LNCAP (cell line): ENCODE measurements around the gene RBM18.

ENCODE experiments used
- TF ChIP-seq, protein P1 (sequence below): fragments of 450-650 bp; IDR thresholded peaks from 2 replicates; pipeline ENCODE4 v1.5.1; 2017; ENCODE audit warnings: mild to moderate bottlenecking

RBM18 gene

DNA sequence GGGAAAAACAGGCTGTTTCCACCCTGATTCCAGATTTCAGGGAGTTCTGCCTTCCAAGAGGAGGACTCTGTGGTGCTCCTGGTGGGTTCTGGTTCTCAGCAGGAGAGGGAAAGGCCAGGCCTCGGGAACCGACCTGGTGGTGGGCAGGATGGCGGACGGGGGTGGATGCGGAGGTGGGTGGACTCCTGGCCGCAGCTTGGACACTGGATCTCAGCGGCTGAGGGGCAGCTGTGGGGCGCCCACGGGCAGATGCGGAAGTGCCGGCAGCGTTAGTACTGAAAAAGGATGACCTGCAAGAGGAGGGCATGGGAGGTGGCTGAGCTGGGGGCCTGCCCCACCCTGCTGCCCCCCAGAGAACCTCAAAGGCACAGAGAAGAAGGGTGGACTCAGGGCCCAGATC, 60.1 kb downstream of the RBM18 start:
- TF ChIP-seq, protein P1, sequence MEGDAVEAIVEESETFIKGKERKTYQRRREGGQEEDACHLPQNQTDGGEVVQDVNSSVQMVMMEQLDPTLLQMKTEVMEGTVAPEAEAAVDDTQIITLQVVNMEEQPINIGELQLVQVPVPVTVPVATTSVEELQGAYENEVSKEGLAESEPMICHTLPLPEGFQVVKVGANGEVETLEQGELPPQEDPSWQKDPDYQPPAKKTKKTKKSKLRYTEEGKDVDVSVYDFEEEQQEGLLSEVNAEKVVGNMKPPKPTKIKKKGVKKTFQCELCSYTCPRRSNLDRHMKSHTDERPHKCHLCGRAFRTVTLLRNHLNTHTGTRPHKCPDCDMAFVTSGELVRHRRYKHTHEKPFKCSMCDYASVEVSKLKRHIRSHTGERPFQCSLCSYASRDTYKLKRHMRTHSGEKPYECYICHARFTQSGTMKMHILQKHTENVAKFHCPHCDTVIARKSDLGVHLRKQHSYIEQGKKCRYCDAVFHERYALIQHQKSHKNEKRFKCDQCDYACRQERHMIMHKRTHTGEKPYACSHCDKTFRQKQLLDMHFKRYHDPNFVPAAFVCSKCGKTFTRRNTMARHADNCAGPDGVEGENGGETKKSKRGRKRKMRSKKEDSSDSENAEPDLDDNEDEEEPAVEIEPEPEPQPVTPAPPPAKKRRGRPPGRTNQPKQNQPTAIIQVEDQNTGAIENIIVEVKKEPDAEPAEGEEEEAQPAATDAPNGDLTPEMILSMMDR: no peak

DNA sequence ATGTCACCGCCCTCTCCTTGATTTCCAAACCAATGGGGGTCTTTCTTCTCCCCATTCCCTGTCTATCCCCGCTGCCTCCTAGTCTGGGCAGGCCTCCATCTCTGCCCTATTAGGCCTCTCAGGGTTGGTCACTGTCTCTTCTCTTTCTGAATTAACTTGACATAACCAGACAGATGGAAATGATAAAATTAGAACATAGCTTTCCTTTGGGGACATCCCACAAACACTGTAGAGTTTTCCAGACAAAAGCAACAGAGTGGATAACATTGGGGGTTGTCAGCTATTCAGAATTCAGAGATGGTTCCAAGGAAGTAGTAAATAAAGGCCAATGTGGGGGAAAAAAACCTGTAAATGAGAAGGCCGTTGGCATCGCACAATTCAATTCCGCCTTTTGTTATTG, 60.6 kb downstream of the RBM18 start:
- TF ChIP-seq, protein P1: no peak

DNA sequence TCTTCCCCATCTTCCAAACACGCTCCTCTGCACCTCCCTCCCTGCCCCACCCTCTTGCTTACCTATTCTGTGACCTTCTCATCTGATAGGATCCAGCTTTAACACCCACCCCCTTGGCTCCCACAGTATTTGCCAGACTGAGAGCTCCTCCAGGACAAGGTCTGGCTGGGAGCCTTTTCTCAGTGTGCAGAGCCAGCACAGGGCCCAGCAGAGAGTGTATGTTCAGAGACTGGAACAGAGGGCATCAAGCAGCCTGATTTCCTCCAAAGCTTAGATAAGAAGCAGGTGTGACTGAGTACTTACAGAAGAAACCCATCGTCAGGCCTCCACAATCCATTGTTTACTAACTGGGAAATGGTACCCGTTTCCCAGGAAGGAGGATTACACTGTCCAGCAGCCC, 62.5 kb downstream of the RBM18 start:
- TF ChIP-seq, protein P1: no peak

DNA sequence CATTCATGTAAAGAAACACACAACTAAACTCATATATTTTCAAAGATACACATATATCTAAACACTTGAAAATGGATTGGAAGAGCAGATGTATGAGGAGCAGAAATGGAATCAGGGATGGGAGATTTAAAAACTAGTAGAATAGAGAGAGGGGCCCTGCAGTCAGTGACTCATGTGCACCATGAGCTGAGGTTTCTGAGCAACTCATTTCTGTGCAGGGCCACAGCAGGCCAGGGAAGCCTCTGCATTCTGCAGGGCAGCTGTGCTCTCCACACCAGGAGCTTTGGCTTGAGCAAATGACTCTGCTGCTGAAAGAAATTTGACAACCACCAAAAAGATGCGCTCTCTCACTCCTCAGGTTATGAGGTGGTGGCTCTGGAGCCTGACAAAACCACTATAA, 63.0 kb downstream of the RBM18 start:
- TF ChIP-seq, protein P1: no peak

DNA sequence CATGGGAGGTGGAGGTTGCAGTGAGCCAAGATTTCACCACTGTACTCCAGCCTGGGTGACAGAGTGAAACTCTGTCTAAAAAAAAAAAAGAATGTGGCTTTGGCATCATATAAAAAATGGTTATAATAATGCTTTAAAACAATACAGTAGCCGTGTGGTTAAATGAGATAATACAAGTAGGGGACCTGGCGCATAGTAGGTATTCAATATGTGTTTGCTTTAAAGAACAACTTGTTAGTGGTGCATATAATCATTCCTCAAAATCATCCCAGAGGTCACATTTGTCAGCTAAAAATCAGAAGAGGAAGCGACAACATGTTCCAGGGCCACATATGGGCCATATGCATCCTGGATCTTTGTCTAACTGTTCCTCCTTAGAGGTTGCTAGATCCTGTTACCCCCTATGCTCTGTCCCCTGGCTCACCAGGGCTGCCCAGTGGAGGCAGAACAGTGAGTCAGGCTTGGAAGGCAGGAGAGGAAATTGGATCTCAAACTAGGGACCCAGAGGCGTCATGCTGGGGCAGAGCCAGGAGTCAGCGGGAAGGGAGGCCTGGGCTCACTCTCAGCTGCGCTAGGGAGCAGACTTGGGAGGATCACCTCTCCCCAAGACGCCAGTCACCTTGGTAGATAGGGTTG, 63.6 kb downstream of the RBM18 start:
- TF ChIP-seq, protein P1: no peak

DNA sequence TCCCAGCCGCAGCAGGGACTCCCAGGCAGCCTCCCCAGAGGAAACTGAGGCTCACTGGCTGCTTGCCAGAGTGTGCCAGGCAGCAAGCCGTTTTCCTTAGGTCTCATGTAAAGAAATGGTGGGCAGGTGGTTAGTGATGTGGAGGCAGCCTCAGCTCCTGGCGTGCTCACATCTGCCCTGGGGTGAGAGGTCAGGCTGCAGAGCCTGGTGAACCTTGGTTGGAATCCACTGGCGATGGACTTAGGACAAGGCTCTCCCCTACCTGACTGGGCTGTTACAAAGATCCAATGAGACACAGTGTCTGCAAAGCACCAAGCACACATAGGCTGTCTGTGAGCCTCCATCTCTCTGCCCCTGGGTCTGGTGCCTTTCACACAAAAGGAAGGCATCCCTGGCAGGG, 66.8 kb downstream of the RBM18 start:
- TF ChIP-seq, protein P1: no peak

DNA sequence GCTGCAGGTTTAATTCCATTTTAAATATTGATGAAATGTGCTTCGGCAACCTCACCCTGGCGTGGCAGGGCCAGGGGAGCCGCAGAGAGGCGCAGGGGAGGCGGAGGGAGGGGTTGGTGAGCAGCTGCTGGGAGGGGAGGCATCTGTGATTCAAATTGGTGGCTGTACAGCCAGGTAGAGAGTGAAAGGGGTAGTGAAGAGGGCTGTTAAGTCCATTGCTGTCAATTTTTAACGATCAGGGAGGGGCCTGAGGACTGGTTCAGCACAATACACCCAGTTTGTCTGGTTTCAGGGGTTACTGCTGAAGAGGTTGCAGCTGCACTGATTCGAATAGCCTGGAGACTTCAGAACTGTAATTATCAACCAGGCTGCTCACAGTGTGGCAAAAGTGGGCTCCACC, 67.2 kb downstream of the RBM18 start:
- TF ChIP-seq, protein P1: no peak

DNA sequence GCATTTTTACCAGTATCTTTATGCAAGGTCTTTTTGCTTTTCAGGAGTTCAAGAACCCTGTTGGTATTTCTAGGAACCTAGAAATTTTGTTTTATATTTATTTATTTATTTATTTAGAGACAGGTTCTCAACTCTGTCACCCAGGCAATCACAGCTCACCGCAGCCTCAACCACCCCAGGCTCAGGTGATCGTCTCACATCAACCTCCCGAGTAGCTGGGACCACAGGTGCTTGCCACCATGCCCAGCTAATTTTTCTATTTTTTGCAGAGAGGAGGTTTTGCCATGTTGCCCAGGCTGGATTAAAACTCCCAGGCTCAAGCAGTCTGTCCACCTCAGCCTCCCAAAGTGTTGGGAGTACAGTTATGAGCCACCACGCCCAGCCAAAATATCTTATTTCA, 68.8 kb downstream of the RBM18 start:
- TF ChIP-seq, protein P1: no peak
